Right renal pelvis (tissue), 4 donors: ENCODE measurements around the gene UBE2D2. TPM values are rescaled to one million over a fixed set of nuclear protein-coding genes. Genes with fewer than 3 reads are reported as not detected.

Source experiments
- DNase-seq, 4 donors: peaks; one replicate each; pipeline ENCODE4 v3.0.0-alpha.2; 2013; ENCODE audit warnings: low read depth in 4 of 4, low spot score in 3 of 4, missing footprints in 1 of 4
- polyA plus RNA-seq, 4 donors: library from polyadenylated mRNA; unstranded; fragments of 120-200 nt; gene quantifications; one replicate each; pipeline ENCODE4 v1.2.1, GENCODE V29; 2013; ENCODE audit not compliant: insufficient read length in 4 of 4

The UBE2D2 gene
- polyA plus RNA-seq, 4 donors = 153 to 209 (median 197) TPM

- DNase-seq = no peak
Measured at GRCh38 chr5:139633295-139634027, 72.3 kb downstream of the UBE2D2 start.

GRCh38 chr5:139634028-139634325, 72.8 kb downstream of the UBE2D2 start:
- DNase-seq = no peak

- no peak for DNase-seq
Measured at GRCh38 chr5:139634541-139634940, 73.4 kb downstream of the UBE2D2 start.

GRCh38 chr5:139635191-139635590, 74.1 kb downstream of the UBE2D2 start:
- no peak for DNase-seq

GRCh38 chr5:139635606-139636206, 74.6 kb downstream of the UBE2D2 start:
- no peak for DNase-seq

- no peak for DNase-seq
Measured at GRCh38 chr5:139636207-139636792, 75.2 kb downstream of the UBE2D2 start.

GRCh38 chr5:139636975-139637408, 75.9 kb downstream of the UBE2D2 start:
- no peak for DNase-seq

- no peak for DNase-seq
Measured at GRCh38 chr5:139637438-139638089, 76.4 kb downstream of the UBE2D2 start.

- no peak for DNase-seq
Measured at GRCh38 chr5:139638090-139638735, 77.1 kb downstream of the UBE2D2 start.

- no peak for DNase-seq
Measured at GRCh38 chr5:139638736-139639618, 77.8 kb downstream of the UBE2D2 start.

- DNase-seq = no peak
Measured at GRCh38 chr5:139639619-139640380, 78.7 kb downstream of the UBE2D2 start.

GRCh38 chr5:139640421-139641115, 79.4 kb downstream of the UBE2D2 start:
- no peak for DNase-seq

- DNase-seq = no peak
Measured at GRCh38 chr5:139641116-139642080, 80.3 kb downstream of the UBE2D2 start.

- DNase-seq = no peak
Measured at GRCh38 chr5:139642213-139642612, 81.1 kb downstream of the UBE2D2 start.

GRCh38 chr5:139642891-139643871, 82.0 kb downstream of the UBE2D2 start:
- no peak for DNase-seq

- no peak for DNase-seq
Measured at GRCh38 chr5:139644001-139644456, 82.9 kb downstream of the UBE2D2 start.
